GM19395 (cell line): Measurements from ENCODE around the gene EPC1.
A peak's percentile ranks its signal among the peaks of the same experiment; 100 is the strongest.
"Not testable (repeated sequence)": the region's sequence is repeated elsewhere in the genome, so short reads cannot be mapped to it uniquely, and the experiment has no call there.

Experiments
- ATAC-seq: cut with Tn5 transposase; IDR thresholded peaks from one replicate; pipeline ENCODE4 v1.9.1; 2021; ENCODE audit warnings: mild to moderate bottlenecking, moderate library complexity; ENCODE audit not compliant: unreplicated experiment

The EPC1 gene

GRCh38 chr10:32373031-32373430 is 26.1 kb upstream of the EPC1 start:
- no peak for ATAC-seq

GRCh38 chr10:32372000-32372875 is 25.3 kb upstream of the EPC1 start:
- ATAC-seq, result peak; percentile 52

GRCh38 chr10:32371101-32371500 is 24.1 kb upstream of the EPC1 start:
- ATAC-seq, result no peak

- no peak for ATAC-seq
Observed at GRCh38 chr10:32367793-32368453, 21.0 kb upstream of the EPC1 start.

- ATAC-seq, result no peak
Observed at GRCh38 chr10:32366588-32366987, 19.6 kb upstream of the EPC1 start.

- ATAC-seq, result no peak
Observed at GRCh38 chr10:32366111-32366510, 19.2 kb upstream of the EPC1 start.

- ATAC-seq, result not testable (repeated sequence)
Observed at GRCh38 chr10:32365404-32365803, 18.4 kb upstream of the EPC1 start.

GRCh38 chr10:32362571-32362970 is 15.6 kb upstream of the EPC1 start:
- ATAC-seq, result no peak

GRCh38 chr10:32360884-32361283 is 13.9 kb upstream of the EPC1 start:
- no peak for ATAC-seq

- no peak for ATAC-seq
Observed at GRCh38 chr10:32360241-32360640, 13.3 kb upstream of the EPC1 start.

GRCh38 chr10:32357056-32357735 is 10.2 kb upstream of the EPC1 start:
- no peak for ATAC-seq

- not testable (repeated sequence) for ATAC-seq
Observed at GRCh38 chr10:32354690-32355089, 7.7 kb upstream of the EPC1 start.

GRCh38 chr10:32350811-32351350 is 3.9 kb upstream of the EPC1 start:
- no peak for ATAC-seq

GRCh38 chr10:32349968-32350738 is 3.2 kb upstream of the EPC1 start:
- ATAC-seq, result no peak

- ATAC-seq, result no peak
Observed at GRCh38 chr10:32349199-32349585, 2.2 kb upstream of the EPC1 start.

- ATAC-seq, result no peak
Observed at GRCh38 chr10:32348297-32349198, 1.6 kb upstream of the EPC1 start.

GRCh38 chr10:32347363-32348022 is 535 bp upstream of the EPC1 start:
- peak; percentile 23 for ATAC-seq

GRCh38 chr10:32346134-32346550 is 816 bp downstream of the EPC1 start:
- peak; percentile 84 for ATAC-seq

GRCh38 chr10:32341596-32341995 is 5.4 kb downstream of the EPC1 start:
- ATAC-seq, result no peak
